Fibroblast of pulmonary artery (primary cell): ENCODE measurements around the gene ARID3A.
"Not testable (repeated sequence)": the region's sequence is repeated elsewhere in the genome, so short reads cannot be mapped to it uniquely, and the experiment has no call there.

Experiments used
- DNase-seq: peaks from one replicate; pipeline ENCODE4 v3.0.0-alpha.2; 2010; ENCODE audit warnings: low read depth
- H3K4me3 ChIP-seq: replicated peaks from 2 replicates; pipeline ENCODE4 v1.5.1; 2011; ENCODE audit warnings: low read depth, mild to moderate bottlenecking, control low read depth, low read length, moderate library complexity
- CTCF ChIP-seq: IDR thresholded peaks from 2 replicates; pipeline ENCODE4 v1.5.1; 2011; ENCODE audit warnings: mild to moderate bottlenecking, control low read depth, low read length, inconsistent platforms; ENCODE audit errors: missing control alignments

ARID3A gene

DNA sequence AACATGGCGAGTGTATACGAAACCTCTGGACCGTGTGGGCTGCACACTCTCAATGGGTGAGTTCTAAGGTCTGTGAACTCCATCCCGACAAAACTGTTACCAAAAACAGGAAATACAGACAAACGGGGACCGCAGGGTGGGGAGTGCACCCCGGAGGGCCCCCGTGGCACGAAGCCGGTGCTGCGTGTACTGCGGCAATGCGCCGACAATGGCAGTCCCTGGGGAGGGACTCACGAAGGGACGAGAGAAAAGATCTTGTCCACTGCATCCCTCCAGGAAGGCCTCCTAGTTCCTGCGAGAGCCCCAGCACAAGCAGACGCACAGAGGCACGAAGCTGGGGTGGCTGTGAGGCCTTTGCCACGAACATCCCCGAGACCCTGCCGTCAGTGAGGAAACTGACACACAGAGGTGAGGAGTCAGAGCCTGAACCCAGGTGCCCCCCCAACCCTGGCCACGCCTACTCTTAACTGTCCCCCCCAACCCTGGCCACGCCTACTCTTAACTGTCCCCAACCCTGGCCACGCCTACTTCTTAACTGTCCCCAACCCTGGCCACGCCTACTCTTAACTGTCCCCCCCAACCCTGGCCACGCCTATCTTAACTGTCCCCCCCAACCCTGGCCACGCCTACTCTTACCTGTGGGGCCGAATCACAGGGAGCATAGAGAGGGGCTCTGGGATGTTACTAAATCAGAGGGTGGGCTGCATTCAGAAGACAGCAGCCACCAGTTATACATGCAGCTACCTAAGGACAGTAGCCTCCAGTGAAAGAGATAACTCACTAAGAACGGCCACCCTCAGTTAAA lies 37.1 kb upstream of the ARID3A start:
- no peak for DNase-seq
- TF ChIP-seq CTCF = no peak

GRCh38 chr19:889662-890295 lies 36.1 kb upstream of the ARID3A start:
- no peak overlapping the region for H3K4me3 ChIP-seq
- TF ChIP-seq CTCF = no peak
- DNase-seq = no peak

More for the DNA sequence above, 37.1 kb upstream of the ARID3A start:
- no peak overlapping the region for H3K4me3 ChIP-seq

DNA sequence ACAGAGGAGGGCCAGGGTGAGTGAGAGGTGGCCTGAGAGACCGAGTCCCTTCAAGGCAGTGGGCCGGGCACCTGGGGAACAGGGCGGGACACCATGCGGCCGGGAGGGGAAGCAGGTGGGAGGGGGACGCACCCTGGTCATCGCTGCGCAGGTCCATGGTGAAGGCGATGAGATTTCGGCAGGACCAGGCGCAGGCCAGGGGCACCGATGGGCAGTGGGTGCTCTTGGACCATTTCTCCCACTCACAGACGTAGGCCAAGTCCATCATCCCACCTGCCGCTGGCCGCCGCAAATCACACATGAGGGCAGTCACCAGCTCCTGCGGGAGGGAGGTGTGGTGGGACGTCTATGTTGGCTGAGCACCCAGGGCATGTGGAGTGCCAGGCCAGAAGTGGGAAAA lies 35.0 kb upstream of the ARID3A start:
- no peak for TF ChIP-seq CTCF
- no peak overlapping the region for H3K4me3 ChIP-seq
- DNase-seq = no peak

- DNase-seq = not testable (repeated sequence)
Measured at GRCh38 chr19:891421-892200, 34.2 kb upstream of the ARID3A start.

DNA sequence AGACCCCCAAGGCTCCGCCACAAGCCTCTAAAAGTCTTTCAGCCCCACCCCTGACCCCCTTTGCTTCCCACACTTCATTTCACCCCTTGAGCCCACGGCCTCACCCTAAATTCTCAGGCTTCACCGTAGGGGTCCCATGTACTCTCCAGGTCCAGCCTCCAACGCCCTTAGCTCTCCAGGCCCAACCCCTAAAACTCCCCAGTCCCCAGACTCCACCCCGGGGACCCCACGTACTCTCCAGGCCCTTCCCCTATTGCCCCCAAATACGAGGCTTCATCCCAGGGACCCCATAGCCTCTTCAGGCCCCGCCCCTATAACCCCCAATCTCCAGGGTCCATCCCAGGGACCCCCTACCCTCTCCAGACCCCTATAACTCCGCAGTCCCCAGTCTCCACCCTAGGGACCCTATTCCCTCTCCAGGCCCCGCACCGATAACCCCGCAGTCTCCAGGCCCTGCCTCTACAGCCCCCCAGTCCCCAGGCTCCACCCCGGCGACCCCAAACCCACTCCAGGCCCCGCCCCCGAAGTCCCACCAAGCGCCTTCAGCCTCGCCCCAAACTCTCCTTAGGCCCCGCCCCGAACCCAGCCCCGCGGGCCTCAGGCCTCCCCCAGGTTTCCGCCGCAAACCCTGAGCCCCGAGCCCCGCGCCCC lies 33.5 kb upstream of the ARID3A start:
- no peak for DNase-seq
- no peak for TF ChIP-seq CTCF
- peak overlapping the region; percentile 79 for H3K4me3 ChIP-seq

More at GRCh38 chr19:891421-892200, 34.2 kb upstream of the ARID3A start:
- H3K4me3 ChIP-seq = peak overlapping the region; percentile 79

DNA sequence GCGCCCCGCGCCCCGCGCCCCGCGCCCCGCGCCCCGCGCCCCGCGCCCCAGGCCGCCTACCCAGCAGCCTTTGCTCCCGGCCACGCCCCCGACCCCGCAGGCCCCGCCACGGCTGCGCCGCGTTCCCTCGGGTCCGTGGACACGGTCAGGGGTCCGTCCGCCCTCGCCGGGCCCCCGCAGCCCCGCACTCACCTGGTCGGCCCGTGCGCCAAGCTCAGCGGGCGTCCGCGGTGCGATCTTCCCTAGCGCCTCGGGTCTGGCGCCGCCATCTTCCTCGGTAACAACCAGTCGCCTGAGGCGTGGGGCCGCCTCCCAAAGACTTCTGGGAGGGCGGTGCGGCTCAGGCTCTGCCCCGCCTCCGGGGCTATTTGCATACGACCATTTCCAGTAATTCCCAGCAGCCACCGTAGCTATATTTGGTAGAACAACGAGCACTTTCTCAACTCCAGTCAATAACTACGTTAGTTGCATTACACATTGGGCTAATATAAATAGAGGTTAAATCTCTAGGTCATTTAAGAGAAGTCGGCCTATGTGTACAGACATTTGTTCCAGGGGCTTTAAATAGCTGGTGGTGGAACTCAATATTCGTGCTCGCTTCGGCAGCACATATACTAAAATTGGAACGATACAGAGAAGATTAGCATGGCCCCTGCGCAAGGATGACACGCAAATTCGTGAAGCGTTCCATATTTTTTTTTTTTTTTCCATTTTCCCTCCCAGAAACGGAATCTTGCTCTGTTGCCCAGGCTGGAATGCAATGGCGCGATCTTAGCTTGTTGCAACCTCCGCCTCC lies 32.7 kb upstream of the ARID3A start, which contains the start of the genes MED16 and RNU6-9:
Gene MED16, minus strand, starts transcription at position 294 of the 796 bp plus-strand sequence. CDS start 2,056 bp downstream, outside the sequence.
Gene RNU6-9, plus strand, starts transcription at position 591 of the 796 bp plus-strand sequence.
- DNase-seq = peak; percentile 94
- TF ChIP-seq CTCF = no peak
- H3K4me3 ChIP-seq = peak within 1 kb of the TSS; percentile 79
